Upper lobe of left lung (tissue), 6 donors: ENCODE measurements around the gene CERS1. TPM values are rescaled to one million over a fixed set of nuclear protein-coding genes. Genes with fewer than 3 reads are reported as not detected.

Source experiments
- ATAC-seq, 2 donors: fragments of 200-7000 bp; cut with Tn5 transposase; one replicate each; pipeline ENCODE4 v1.9.1; 2022; ENCODE audit warnings: mild to moderate bottlenecking in 2 of 2, moderate library complexity in 2 of 2; ENCODE audit not compliant: low FRiP score in 2 of 2
- DNase-seq, 2 donors: peaks; one replicate each; pipeline ENCODE4 v3.0.0-alpha.2; 2019 to 2020
- H3K27ac ChIP-seq, 4 donors: fragments of 200-600 bp; sonication (generic); one replicate each; pipeline ENCODE4 v1.5.1; 2016 to 2019
- H3K27me3 ChIP-seq, 4 donors: fragments of 200-600 bp; sonication (generic); one replicate each; pipeline ENCODE4 v1.5.1; 2017 to 2019
- H3K36me3 ChIP-seq, 4 donors: fragments of 200-600 bp; sonication (generic); one replicate each; pipeline ENCODE4 v1.5.1; 2016 to 2019
- H3K4me1 ChIP-seq, 4 donors: fragments of 200-600 bp; sonication (generic); one replicate each; pipeline ENCODE4 v1.5.1; 2018 to 2019
- H3K4me3 ChIP-seq, 4 donors: fragments of 200-600 bp; sonication (generic); one replicate each; pipeline ENCODE4 v1.5.1; 2017 to 2019; ENCODE audit warnings: mild to moderate bottlenecking in 2 of 4, moderate library complexity in 1 of 4
- H3K9me3 ChIP-seq, 4 donors: fragments of 200-600 bp; sonication (generic); one replicate each; pipeline ENCODE4 v1.5.1; 2018 to 2019
- EP300 ChIP-seq, 4 donors: sonication (generic); formaldehyde crosslinking; IDR thresholded peaks; one replicate each; pipeline ENCODE4 v1.5.1; 2017; ENCODE audit warnings: antibody characterized with exemption in 4 of 4, control low read depth in 2 of 4
- POLR2A ChIP-seq, 4 donors: fragments of 450-650 bp; IDR thresholded peaks; one replicate each; pipeline ENCODE4 v1.5.1; 2016 to 2017; ENCODE audit warnings: antibody characterized with exemption in 4 of 4, mild to moderate bottlenecking in 2 of 4
- POLR2AphosphoS5 ChIP-seq, 2 donors: sonication (generic); formaldehyde crosslinking; IDR thresholded peaks; one replicate each; pipeline ENCODE4 v1.5.1; 2017; ENCODE audit warnings: antibody characterized with exemption in 2 of 2
- WGBS, 2 donors: methylation state at CpG; one replicate each; pipeline ENCODE4 v1.1.5; 2017 to 2018; 5-methylcytosine and 5-hydroxymethylcytosine counted together
- total RNA-seq, 6 donors: library from RNA; depleted of rRNA in 4 of 6; stranded (reverse); fragments of >200 nt in 4 of 6; gene quantifications; one replicate each; pipeline versions ENCODE4 v1.1.0 to v1.2.1, GENCODE V29; 2016 to 2021
- TF ChIP-seq, protein P1 (sequence below), 6 experiments: fragments of 450-650 bp in 4 of 6; fragments of 200-600 bp in 2 of 6; sonication (generic) in 2 of 6; IDR thresholded peaks; one replicate each; pipeline ENCODE4 v1.5.1; 2016 to 2019; ENCODE audit warnings: antibody characterized with exemption in 6 of 6
- donor health status: DM: no; HTN: no; CAD: no; lungs with moderate emphysema.
- donor health status: DM: no; HTN: yes; CAD: no; lungs with severe emphysema.

CERS1 gene
- total RNA-seq, 6 donors from 2014 or later: 0.20 to 0.30 TPM; not detected in 4

DNA sequence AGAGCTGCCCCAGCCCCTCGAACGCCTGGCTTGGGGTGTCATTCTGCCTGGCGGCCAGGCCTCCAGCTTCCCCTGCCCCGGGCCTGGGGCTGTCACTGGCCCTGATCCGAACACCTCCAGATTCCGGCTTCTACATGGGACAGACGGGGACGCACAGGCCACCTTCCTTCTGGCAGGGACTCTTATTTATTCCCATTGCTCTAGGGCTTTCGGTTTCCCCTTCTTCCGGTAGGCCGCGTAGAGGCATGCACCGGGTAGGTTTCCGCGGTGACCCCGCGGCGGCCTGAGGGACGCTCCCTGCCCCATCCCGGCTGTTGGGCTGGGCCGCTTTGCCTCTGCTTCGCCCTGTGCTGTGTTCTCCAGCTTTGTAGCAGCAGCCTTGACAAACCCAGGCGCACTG is 28.2 kb downstream of the CERS1 start:
- H3K4me3 ChIP-seq: no peak overlapping the region
- 89 to 98% methylated on average over 20 to 23 of the region's 23 CpGs for WGBS, 2 donors
- peaks cover 27 to 57% (median 54%) of the 10 kb centered on the region in 4 donors for H3K36me3 ChIP-seq
- peaks cover 0 to 14% (median 0%) of the 10 kb centered on the region in 4 donors for H3K27me3 ChIP-seq
- TF ChIP-seq POLR2A (IDR thresholded peaks at IDR 0.05): no peak
- TF ChIP-seq, protein P1, sequence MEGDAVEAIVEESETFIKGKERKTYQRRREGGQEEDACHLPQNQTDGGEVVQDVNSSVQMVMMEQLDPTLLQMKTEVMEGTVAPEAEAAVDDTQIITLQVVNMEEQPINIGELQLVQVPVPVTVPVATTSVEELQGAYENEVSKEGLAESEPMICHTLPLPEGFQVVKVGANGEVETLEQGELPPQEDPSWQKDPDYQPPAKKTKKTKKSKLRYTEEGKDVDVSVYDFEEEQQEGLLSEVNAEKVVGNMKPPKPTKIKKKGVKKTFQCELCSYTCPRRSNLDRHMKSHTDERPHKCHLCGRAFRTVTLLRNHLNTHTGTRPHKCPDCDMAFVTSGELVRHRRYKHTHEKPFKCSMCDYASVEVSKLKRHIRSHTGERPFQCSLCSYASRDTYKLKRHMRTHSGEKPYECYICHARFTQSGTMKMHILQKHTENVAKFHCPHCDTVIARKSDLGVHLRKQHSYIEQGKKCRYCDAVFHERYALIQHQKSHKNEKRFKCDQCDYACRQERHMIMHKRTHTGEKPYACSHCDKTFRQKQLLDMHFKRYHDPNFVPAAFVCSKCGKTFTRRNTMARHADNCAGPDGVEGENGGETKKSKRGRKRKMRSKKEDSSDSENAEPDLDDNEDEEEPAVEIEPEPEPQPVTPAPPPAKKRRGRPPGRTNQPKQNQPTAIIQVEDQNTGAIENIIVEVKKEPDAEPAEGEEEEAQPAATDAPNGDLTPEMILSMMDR (IDR thresholded peaks at IDR 0.05): no peak
- no peak for TF ChIP-seq POLR2AphosphoS5 (IDR thresholded peaks at IDR 0.05)
- TF ChIP-seq EP300 (IDR thresholded peaks at IDR 0.05): no peak
- peaks cover 15 to 37% (median 18%) of the 10 kb centered on the region in 4 donors for H3K4me1 ChIP-seq
- H3K9me3 ChIP-seq: no peaks in the 10 kb centered on the region
- DNase-seq: peak in 1 of 2 donors; percentile 59
- no peak for ATAC-seq
- no peak overlapping the region for H3K27ac ChIP-seq

DNA sequence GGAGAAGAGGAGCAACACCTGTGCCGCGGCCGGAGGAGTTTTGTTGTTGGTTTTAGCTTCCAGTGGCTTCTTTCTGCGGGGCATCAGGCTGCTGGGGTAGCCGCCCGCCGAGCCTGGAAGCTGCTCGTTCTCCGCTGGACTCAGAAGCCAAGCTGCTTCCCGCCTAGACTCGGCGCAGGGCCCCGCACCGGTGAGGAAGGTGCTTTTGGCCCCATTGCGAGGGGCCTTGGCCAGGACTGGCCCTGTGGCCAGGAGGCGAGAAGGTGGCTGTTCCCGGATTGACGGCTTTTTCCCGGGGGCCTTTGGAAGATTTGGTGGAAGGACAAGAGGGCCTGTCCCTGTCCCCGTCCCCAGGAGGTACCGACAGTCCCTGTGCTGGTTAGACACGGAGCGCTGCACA is 28.8 kb downstream of the CERS1 start:
- TF ChIP-seq, protein P1 (IDR thresholded peaks at IDR 0.05): no peak

DNA sequence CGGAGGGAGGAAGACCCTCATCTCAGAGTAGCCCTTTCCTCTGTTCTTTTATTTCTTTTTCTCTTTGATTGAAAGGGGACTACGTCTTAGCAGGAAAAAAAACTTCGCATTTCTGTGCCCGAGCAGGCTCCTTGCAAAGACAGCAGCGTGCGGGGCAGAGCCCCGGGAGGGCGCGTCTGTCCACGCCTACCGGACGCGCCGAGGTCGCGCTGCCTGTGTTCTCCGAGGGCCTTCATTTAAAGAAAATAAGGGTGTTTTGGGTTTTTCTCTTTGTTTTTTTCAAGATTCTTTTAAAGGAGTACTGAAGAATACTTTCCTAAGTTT is 29.2 kb downstream of the CERS1 start:
- Histone ChIP-seq H3K4me3 (no peak overlapping the region), H3K36me3 (peaks cover 34 to 67% (median 63%) of the 10 kb centered on the region in 4 donors), H3K9me3 (no peaks in the 10 kb centered on the region), H3K27me3 (peaks cover 0 to 14% (median 0%) of the 10 kb centered on the region in 4 donors), H3K27ac (no peak overlapping the region), H3K4me1 (peaks cover 15 to 37% (median 18%) of the 10 kb centered on the region in 4 donors)
- DNase-seq (no peak), ATAC-seq (no peak)
- TF ChIP-seq, protein P1 (IDR thresholded peaks at IDR 0.05): peak in 2 of 6 experiments; percentile 13 to 24
- TF ChIP-seq POLR2A (IDR thresholded peaks at IDR 0.05): no peak
- no peak for TF ChIP-seq POLR2AphosphoS5 (IDR thresholded peaks at IDR 0.05)
- no peak for TF ChIP-seq EP300 (IDR thresholded peaks at IDR 0.05)
- WGBS, 2 donors: 79 to 84% methylated on average over 17 of the region's 17 CpGs

More for the DNA sequence above, 28.8 kb downstream of the CERS1 start:
- H3K36me3 ChIP-seq: peaks cover 29 to 63% (median 59%) of the 10 kb centered on the region in 4 donors
- no peak overlapping the region for H3K4me3 ChIP-seq
- WGBS, 2 donors: 96% methylated on average over 12 to 23 of the region's 23 CpGs
- ATAC-seq (no peak), DNase-seq (peak in 1 of 2 donors; percentile 74)
- peaks cover 15 to 37% (median 18%) of the 10 kb centered on the region in 4 donors for H3K4me1 ChIP-seq
- no peaks in the 10 kb centered on the region for H3K9me3 ChIP-seq
- H3K27me3 ChIP-seq: peaks cover 0 to 14% (median 0%) of the 10 kb centered on the region in 4 donors
- no peak overlapping the region for H3K27ac ChIP-seq

DNA sequence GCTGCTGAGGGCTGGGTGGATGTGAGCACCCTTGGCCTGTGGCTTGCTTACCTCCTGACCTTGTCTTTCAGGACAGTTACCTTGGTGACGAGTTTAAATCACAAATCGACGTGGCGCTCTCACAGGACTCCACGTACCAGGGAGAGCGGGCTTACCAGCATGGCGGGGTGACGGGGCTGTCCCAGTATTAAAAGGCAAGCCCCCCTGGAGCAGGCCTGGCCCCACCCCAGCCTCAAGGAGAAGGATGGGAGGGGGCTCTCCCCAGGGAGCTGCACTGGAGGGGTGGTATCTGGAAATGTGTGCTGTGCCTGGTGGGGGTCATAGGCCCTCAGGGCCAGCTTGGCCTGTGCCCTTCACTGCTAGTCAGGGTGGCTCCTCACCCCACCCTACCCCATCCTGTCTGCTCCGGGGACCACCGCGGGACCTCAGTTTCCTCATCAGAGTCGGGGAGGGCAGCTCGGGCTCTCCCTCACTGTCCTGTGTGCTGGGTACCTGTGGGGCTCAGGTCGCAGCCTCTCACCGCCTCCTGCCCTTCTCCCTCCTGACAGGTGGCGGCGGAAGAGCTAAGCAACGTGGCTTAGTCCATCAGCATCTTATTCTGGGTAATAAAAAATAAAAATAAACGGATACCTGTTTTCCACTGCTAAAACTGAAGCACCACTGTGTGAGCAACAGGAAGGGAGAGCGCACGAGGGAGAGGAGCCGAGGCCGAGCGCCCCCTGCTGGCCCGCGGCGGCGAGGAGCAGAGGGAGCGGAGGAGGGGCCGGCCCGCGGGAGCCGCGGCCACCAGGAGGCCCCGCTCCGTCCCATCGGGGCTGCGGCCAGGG is 29.8 kb downstream of the CERS1 start:
- TF ChIP-seq, protein P1 (IDR thresholded peaks at IDR 0.05): peak; percentile 89 to 98 (median 94)
- no peak for TF ChIP-seq POLR2AphosphoS5 (IDR thresholded peaks at IDR 0.05)
- Histone ChIP-seq H3K36me3 (peaks cover 38 to 73% (median 69%) of the 10 kb centered on the region in 4 donors), H3K4me1 (peaks cover 15 to 37% (median 18%) of the 10 kb centered on the region in 4 donors), H3K4me3 (no peak overlapping the region), H3K27ac (no peak overlapping the region), H3K27me3 (peaks cover 0 to 14% (median 0%) of the 10 kb centered on the region in 4 donors), H3K9me3 (no peaks in the 10 kb centered on the region)
- ATAC-seq (peak; percentile 82 to 87), DNase-seq (peak; percentile 62 to 96)
- 45% methylated on average over 32 to 38 of the region's 38 CpGs for WGBS, 2 donors
